Measurements from ENCODE around the gene MN1. TPM values are rescaled to one million over a fixed set of nuclear protein-coding genes. Genes with fewer than 3 reads are reported as not detected.

The MN1 gene
- total and polyA plus RNA-seq, 12 donors, result 0.64 to 2.7 (median 1.1) TPM

GRCh38 chr22:27732841-27733240 is 68.7 kb downstream of the MN1 start:
- Histone ChIP-seq H3K27ac (no peak overlapping the region), H3K9me3 (replicated peaks in 1 of 3) (no peaks in the 10 kb centered on the region), H3K27me3 (no peaks in the 10 kb centered on the region), H3K36me3 (replicated peaks in 1 of 2) (no peaks in the 10 kb centered on the region), H3K4me1 (replicated peaks in 1 of 2) (no peaks in the 10 kb centered on the region), H3K4me3 (no peak overlapping the region)
- TF ChIP-seq POLR2A (IDR thresholded peaks at IDR 0.05) (no peak), CTCF (IDR thresholded peaks at IDR 0.05) (no peak)
- intact Hi-C loops (cut with DNase I), result no loop called here
- 78 to 91% (median 81%) methylated on average over 6 of the region's 6 CpGs for WGBS, 4 donors
- DNase-seq, result no peak

- WGBS, 4 donors, result 60 to 74% (median 68%) methylated on average over 1 to 2 of the region's 2 CpGs
- no peaks in the 10 kb centered on the region for H3K36me3 ChIP-seq (replicated peaks in 1 of 2)
- no peak overlapping the region for H3K27ac ChIP-seq
- intact Hi-C loops (cut with DNase I), result no loop called here
- no peaks in the 10 kb centered on the region for H3K27me3 ChIP-seq
- no peaks in the 10 kb centered on the region for H3K4me1 ChIP-seq (replicated peaks in 1 of 2)
- no peak for DNase-seq
- TF ChIP-seq POLR2A (IDR thresholded peaks at IDR 0.05) (no peak), CTCF (IDR thresholded peaks at IDR 0.05) (no peak)
- no peak overlapping the region for H3K4me3 ChIP-seq
- H3K9me3 ChIP-seq (replicated peaks in 1 of 3), result no peaks in the 10 kb centered on the region
Observed at GRCh38 chr22:27732391-27732790, 69.2 kb downstream of the MN1 start.

DNA sequence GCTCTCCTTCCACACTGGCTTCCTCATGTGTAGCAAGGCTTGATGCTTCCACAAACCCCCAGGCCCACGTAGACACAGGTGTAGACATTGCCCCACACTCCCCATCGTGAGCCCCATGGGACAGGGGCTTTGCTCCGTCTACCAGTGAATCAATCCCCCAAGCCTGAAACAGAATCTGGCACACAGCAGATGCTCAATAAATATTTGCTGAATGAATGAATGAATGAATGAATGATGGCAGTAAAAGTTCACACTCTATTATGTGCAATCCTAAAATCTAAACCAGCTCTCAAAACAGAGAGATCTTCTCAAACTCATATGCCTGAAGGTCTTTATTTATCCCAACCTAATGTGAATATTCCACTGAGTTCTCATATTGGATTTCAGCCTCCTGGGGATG is 69.9 kb downstream of the MN1 start:
- Histone ChIP-seq H3K36me3 (replicated peaks in 1 of 2) (no peaks in the 10 kb centered on the region), H3K27ac (no peak overlapping the region), H3K4me1 (replicated peaks in 1 of 2) (no peaks in the 10 kb centered on the region), H3K27me3 (no peaks in the 10 kb centered on the region), H3K9me3 (replicated peaks in 1 of 3) (no peaks in the 10 kb centered on the region), H3K4me3 (no peak overlapping the region)
- no peak for DNase-seq
- TF ChIP-seq POLR2A (IDR thresholded peaks at IDR 0.05), result no peak
- intact Hi-C loops (cut with DNase I), result no loop called here
- 83 to 100% (median 92%) methylated on average over 3 of the region's 3 CpGs for WGBS, 4 donors

- H3K27me3 ChIP-seq, result no peaks in the 10 kb centered on the region
- no peak overlapping the region for H3K4me3 ChIP-seq
- no peak for DNase-seq
- intact Hi-C loops (cut with DNase I), result no loop called here
- H3K4me1 ChIP-seq (replicated peaks in 1 of 2), result no peaks in the 10 kb centered on the region
- TF ChIP-seq CTCF (IDR thresholded peaks at IDR 0.05) (no peak), POLR2A (IDR thresholded peaks at IDR 0.05) (no peak)
- no peak overlapping the region for H3K27ac ChIP-seq
- H3K9me3 ChIP-seq (replicated peaks in 1 of 3), result no peaks in the 10 kb centered on the region
- H3K36me3 ChIP-seq (replicated peaks in 1 of 2), result no peaks in the 10 kb centered on the region
- 83 to 93% (median 86%) methylated on average over 7 to 9 of the region's 9 CpGs for WGBS, 4 donors
Observed at GRCh38 chr22:27730641-27731433, 70.7 kb downstream of the MN1 start.

DNA sequence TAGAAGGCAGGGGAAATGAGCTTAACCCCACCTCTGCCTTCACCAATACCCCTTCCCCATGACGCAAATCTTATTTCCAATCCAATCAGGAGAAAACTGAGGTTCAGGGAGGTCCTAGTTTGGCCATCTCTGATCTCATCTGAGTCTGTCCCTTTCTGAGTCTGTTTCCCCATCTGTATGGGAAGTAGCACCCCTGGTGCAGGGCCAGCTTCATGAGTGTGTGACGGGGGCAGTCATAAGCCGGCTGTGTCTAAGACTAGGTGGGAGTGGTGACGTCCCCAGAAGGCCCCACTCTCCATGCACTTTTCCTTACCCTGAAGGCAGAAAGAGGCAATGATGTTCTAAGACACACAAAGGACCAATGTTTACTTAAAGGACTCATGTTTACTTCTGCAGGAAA is 72.3 kb downstream of the MN1 start:
- no peaks in the 10 kb centered on the region for H3K27me3 ChIP-seq
- no peaks in the 10 kb centered on the region for H3K36me3 ChIP-seq (replicated peaks in 1 of 2)
- intact Hi-C loops (cut with DNase I), result no loop called here
- H3K4me1 ChIP-seq (replicated peaks in 1 of 2), result no peaks in the 10 kb centered on the region
- 78 to 91% (median 84%) methylated on average over 4 of the region's 4 CpGs for WGBS, 4 donors
- DNase-seq, result no peak
- TF ChIP-seq POLR2A (IDR thresholded peaks at IDR 0.05), result no peak
- no peak for TF ChIP-seq CTCF (IDR thresholded peaks at IDR 0.05)
- no peaks in the 10 kb centered on the region for H3K9me3 ChIP-seq (replicated peaks in 1 of 3)
- H3K4me3 ChIP-seq, result no peak overlapping the region
- no peak overlapping the region for H3K27ac ChIP-seq

All from adrenal gland (tissue), 12 donors.